A549 (cell line): ENCODE measurements around the gene ARID5B. TPM values are rescaled to one million over a fixed set of nuclear protein-coding genes. Genes with fewer than 3 reads are reported as not detected.

ENCODE experiments used
- ATAC-seq, 2 experiments: fragments of 200-7000 bp in 1 of 2; fragments of >200 bp in 1 of 2; cut with Nextera tagmentation in 1 of 2; cut with Tn5 transposase in 1 of 2; 3 replicates each; pipeline versions ENCODE4 v1.8.0 to v1.9.1; 2018 to 2020; ENCODE audit warnings: mild to moderate bottlenecking in 1 of 2, moderate library complexity in 1 of 2
- CTCF ChIA-PET: fragments of 300-600 bp; sonication (Branson Sonifier 250); formaldehyde crosslinking; extraction: SDS; loops from one replicate; lab custom pipeline; 2021; ENCODE audit warnings: antibody characterized with exemption, inconsistent platforms; lab: Yijun Ruan, JAX
- POLR2A ChIA-PET: fragments of 350-600 bp; formaldehyde crosslinking; extraction: SDS; loops from one replicate; lab custom pipeline; 2021; ENCODE audit warnings: antibody characterized with exemption, inconsistent platforms; lab: Yijun Ruan, JAX
- DNase-seq, 2 experiments: peaks; one replicate each; pipeline versions ENCODE4 v3.0.0 to v3.0.0-alpha.2; 2011 to 2016; ENCODE audit warnings: low read depth in 1 of 2, low spot score in 1 of 2
- FAIRE-seq: peaks from 2 replicates; lab custom pipeline; 2011; peaks lifted over from hg19 to GRCh38; lab: Jason Lieb, UNC
- H3K27ac ChIP-seq, 2 experiments: fragments of >200 bp; sonication (Bioruptor Twin); formaldehyde crosslinking; 3 replicates each; pipeline ENCODE4 v1.5.1; 2016 to 2017
- H3K4me1 ChIP-seq: fragments of >200 bp; sonication (Bioruptor Twin); formaldehyde crosslinking; 3 replicates; pipeline ENCODE4 v1.6.1; 2016
- H3K4me2 ChIP-seq: fragments of >200 bp; sonication (Bioruptor Twin); formaldehyde crosslinking; 3 replicates; pipeline ENCODE4 v1.6.1; 2016
- H3K4me3 ChIP-seq: fragments of >200 bp; sonication (Bioruptor Twin); formaldehyde crosslinking; 3 replicates; pipeline ENCODE4 v1.5.1; 2016
- H3K9me3 ChIP-seq: fragments of >200 bp; sonication (Bioruptor Twin); formaldehyde crosslinking; 3 replicates; pipeline ENCODE4 v1.6.1; 2016
- BHLHE40 ChIP-seq: IDR thresholded peaks from 2 replicates; pipeline ENCODE4 v1.6.1; 2012; ENCODE audit warnings: low read depth, low read length, inconsistent platforms
- E2F6 ChIP-seq: IDR thresholded peaks from 2 replicates; pipeline ENCODE4 v1.6.1; 2012; ENCODE audit warnings: low read depth, borderline replicate concordance
- EP300 ChIP-seq, 2 experiments: fragments of >200 bp; sonication (Bioruptor Twin); formaldehyde crosslinking; IDR thresholded peaks; 2 replicates in 1 of 2; 3 replicates in 1 of 2; pipeline ENCODE4 v1.6.1; 2016 to 2017
- FOSB ChIP-seq: fragments of 250-450 bp; sonication (Bioruptor Pico); IDR thresholded peaks from 2 replicates; pipeline ENCODE4 v1.5.0; 2020; ENCODE audit warnings: mild to moderate bottlenecking, moderate library complexity
- FOSL2 ChIP-seq, 2 experiments: fragments of 450-650 bp in 1 of 2; fragments of >200 bp in 1 of 2; sonication (Bioruptor Twin) in 1 of 2; formaldehyde crosslinking; IDR thresholded peaks; 2 replicates each; pipeline versions ENCODE4 v1.5.0 to v1.6.1; 2016 to 2020; ENCODE audit warnings: mild to moderate bottlenecking in 1 of 2, moderate library complexity in 1 of 2
- HMGXB4 ChIP-seq: fragments of 250-450 bp; sonication (Bioruptor Pico); IDR thresholded peaks from 2 replicates; pipeline ENCODE4 v1.5.0; 2021; ENCODE audit warnings: mild to moderate bottlenecking, moderate library complexity, borderline replicate concordance
- HOXB13 ChIP-seq: fragments of 250-450 bp; sonication (Bioruptor Pico); IDR thresholded peaks from 2 replicates; pipeline ENCODE4 v1.5.0; 2020; ENCODE audit warnings: low read depth, mild to moderate bottlenecking, moderate library complexity
- JUN ChIP-seq, 2 experiments: fragments of >200 bp; sonication (Bioruptor Twin); formaldehyde crosslinking; IDR thresholded peaks; 2 replicates in 1 of 2; 3 replicates in 1 of 2; pipeline ENCODE4 v1.6.1; 2016 to 2017
- JUNB ChIP-seq: fragments of >200 bp; sonication (Bioruptor Twin); formaldehyde crosslinking; IDR thresholded peaks from 2 replicates; pipeline ENCODE4 v1.6.1; 2016
- KDM5A ChIP-seq: fragments of 200-600 bp; sonication (generic); IDR thresholded peaks from 2 replicates; pipeline ENCODE4 v1.6.1; 2016; ENCODE audit warnings: antibody characterized with exemption, mild to moderate bottlenecking
- MAFK ChIP-seq: fragments of 450-650 bp; IDR thresholded peaks from 2 replicates; pipeline ENCODE4 v1.6.1; 2014; ENCODE audit not compliant: partially characterized antibody
- MYC ChIP-seq: IDR thresholded peaks from 2 replicates; pipeline ENCODE4 v1.6.1; 2012; ENCODE audit warnings: mild to moderate bottlenecking, inconsistent platforms, low read length, improper control_type of control experiment, borderline replicate concordance
- NFE2L2 ChIP-seq: fragments of 150-350 bp; conservative IDR thresholded peaks from 2 replicates; pipeline ENCODE4 v1.6.1; 2014; ENCODE audit warnings: low read length
- NR3C1 ChIP-seq: fragments of >200 bp; sonication (Bioruptor Twin); formaldehyde crosslinking; IDR thresholded peaks from 3 replicates; pipeline ENCODE4 v1.6.1; 2017
- POLR2AphosphoS2 ChIP-seq: conservative IDR thresholded peaks from 2 replicates; pipeline ENCODE4 v1.6.1; 2012; ENCODE audit warnings: low read length, improper control_type of control experiment, inconsistent platforms
- RAD21 ChIP-seq, 2 experiments: fragments of >200 bp in 1 of 2; sonication (Bioruptor Twin) in 1 of 2; formaldehyde crosslinking in 1 of 2; IDR thresholded peaks in 1 of 2; conservative IDR thresholded peaks in 1 of 2; 2 replicates in 1 of 2; 3 replicates in 1 of 2; pipeline ENCODE4 v1.6.1; 2012 to 2018; ENCODE audit warnings: inconsistent platforms in 1 of 2
- RARB ChIP-seq: fragments of 250-450 bp; sonication (Bioruptor Pico); IDR thresholded peaks from 2 replicates; pipeline ENCODE4 v1.8.0; 2021; ENCODE audit warnings: mild to moderate bottlenecking, moderate library complexity
- RFX5 ChIP-seq: fragments of 450-650 bp; IDR thresholded peaks from 2 replicates; pipeline ENCODE4 v1.7.1; 2014; ENCODE audit warnings: antibody characterized with exemption, mild to moderate bottlenecking, moderate library complexity
- SMC3 ChIP-seq: fragments of >200 bp; sonication (Bioruptor Twin); formaldehyde crosslinking; IDR thresholded peaks from 3 replicates; pipeline ENCODE4 v1.6.1; 2018; ENCODE audit warnings: inconsistent platforms
- TFCP2L1 ChIP-seq: fragments of 250-450 bp; sonication (Bioruptor Pico); IDR thresholded peaks from 2 replicates; pipeline ENCODE4 v1.5.0; 2021; ENCODE audit warnings: mild to moderate bottlenecking
- TP53 ChIP-seq: fragments of 250-450 bp; sonication (Bioruptor Pico); IDR thresholded peaks from 2 replicates; pipeline ENCODE4 v1.5.0; 2021; ENCODE audit warnings: mild to moderate bottlenecking, moderate library complexity
- ZFP36 ChIP-seq: fragments of 450-650 bp; IDR thresholded peaks from 2 replicates; pipeline ENCODE4 v1.6.1; 2014; ENCODE audit warnings: borderline replicate concordance; ENCODE audit not compliant: partially characterized antibody
- ZSCAN20 ChIP-seq: fragments of 250-450 bp; sonication (Bioruptor Pico); IDR thresholded peaks from 2 replicates; pipeline ENCODE4 v1.8.0; 2022; ENCODE audit warnings: mild to moderate bottlenecking, moderate library complexity
- WGBS: methylation state at CpG from one replicate; pipeline ENCODE4 v1.1.6; 2017; ENCODE audit errors: missing lambda C conversion rate; 5-methylcytosine and 5-hydroxymethylcytosine counted together
- polyA plus RNA-seq, 4 experiments: library from polyadenylated mRNA; depleted of rRNA in 3 of 4; stranded (reverse); fragments of >200 nt; fragmentation: RNase III in 1 of 4; extraction: RNeasy Plus Mini Kit Qiagen cat#74134 plus additional on column Dnase treatment in 1 of 4; gene quantifications; 2 replicates in 3 of 4; 3 replicates in 1 of 4; pipeline ENCODE4 v1.2.3, GENCODE V29; 2011 to 2017
- TF ChIP-seq, protein P1 (sequence below): fragments of 150-350 bp; IDR thresholded peaks from 2 replicates; pipeline ENCODE4 v1.6.1; 2014; ENCODE audit warnings: low read depth, mild to moderate bottlenecking, low read length
- TF ChIP-seq, protein P2 (sequence below): IDR thresholded peaks from 2 replicates; pipeline ENCODE4 v1.6.1; 2012
- TF ChIP-seq, protein P3 (sequence below): fragments of >200 bp; sonication (Bioruptor Twin); formaldehyde crosslinking; IDR thresholded peaks from 3 replicates; pipeline ENCODE4 v1.5.1; 2016

ARID5B gene
- polyA plus RNA-seq, 2 of the 4 experiments (the other 2 are of a cell fraction): 0.75 to 1.6 TPM

DNA sequence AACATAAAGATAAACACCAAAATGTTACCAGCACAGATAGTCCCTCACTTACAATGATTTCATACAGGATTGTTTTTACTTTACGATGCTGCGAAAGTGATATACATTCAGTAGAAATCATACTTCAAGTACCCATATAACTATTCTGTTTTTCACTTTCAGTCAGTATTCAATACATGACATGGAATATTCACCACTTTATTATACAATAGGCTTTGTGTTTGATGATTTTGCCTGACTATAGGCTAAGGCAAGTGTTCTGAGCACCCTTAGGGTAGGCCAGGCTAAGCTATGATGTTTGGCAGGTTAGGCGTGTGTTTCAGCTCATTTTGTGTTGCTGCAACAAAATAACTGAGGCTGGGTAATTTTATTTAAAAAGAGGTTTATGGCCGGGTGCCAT lies 212.2 kb downstream of the ARID5B start:
- ATAC-seq (no peak), DNase-seq (no peak), FAIRE-seq (no peak)
- Histone ChIP-seq H3K4me1 (peaks cover 8% of the 10 kb centered on the region; the same call in 2 of the 3 replicates), H3K4me2 (no peak overlapping the region), H3K9me3 (no peaks in the 10 kb centered on the region), H3K4me3 (no peak overlapping the region), H3K27ac (no peak overlapping the region)
- POLR2A ChIA-PET: no interaction called here
- WGBS: 93% methylated on average over 4 of the region's 4 CpGs
- no peak for TF ChIP-seq RAD21 (conservative IDR thresholded peaks at IDR 0.05 in 1 of 2, IDR thresholded peaks at IDR 0.05 in 1 of 2)
- CTCF ChIA-PET: interaction anchor here (0.6 to 0.7 kb wide), 2 partner anchors 86 to 230 kb away, joined by 3 to 4 read pairs; no protein-coding TSS in a partner anchor

- POLR2A ChIA-PET: no interaction called here
- no peak overlapping the region for H3K4me2 ChIP-seq
- peaks cover 8% of the 10 kb centered on the region; the same call in 2 of the 3 replicates for H3K4me1 ChIP-seq
- 59% methylated on average over 4 of the region's 4 CpGs for WGBS
- TF ChIP-seq SMC3 (no peak), HMGXB4 (CRISPR knock-in tag) (no peak), POLR2AphosphoS2 (no peak), RAD21 (conservative IDR thresholded peaks at IDR 0.05 in 1 of 2, IDR thresholded peaks at IDR 0.05 in 1 of 2) (no peak), RARB (CRISPR knock-in tag) (no peak), RFX5 (no peak), ZSCAN20 (CRISPR knock-in tag) (no peak), MYC (no peak), FOSL2 (IDR thresholded peaks at IDR 0.05) (no peak), FOSL2 (CRISPR knock-in tag; IDR thresholded peaks at IDR 0.05) (no peak), BHLHE40 (no peak), NR3C1 (no peak)
- TF ChIP-seq, protein P1, sequence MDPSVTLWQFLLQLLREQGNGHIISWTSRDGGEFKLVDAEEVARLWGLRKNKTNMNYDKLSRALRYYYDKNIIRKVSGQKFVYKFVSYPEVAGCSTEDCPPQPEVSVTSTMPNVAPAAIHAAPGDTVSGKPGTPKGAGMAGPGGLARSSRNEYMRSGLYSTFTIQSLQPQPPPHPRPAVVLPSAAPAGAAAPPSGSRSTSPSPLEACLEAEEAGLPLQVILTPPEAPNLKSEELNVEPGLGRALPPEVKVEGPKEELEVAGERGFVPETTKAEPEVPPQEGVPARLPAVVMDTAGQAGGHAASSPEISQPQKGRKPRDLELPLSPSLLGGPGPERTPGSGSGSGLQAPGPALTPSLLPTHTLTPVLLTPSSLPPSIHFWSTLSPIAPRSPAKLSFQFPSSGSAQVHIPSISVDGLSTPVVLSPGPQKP: no peak
- TF ChIP-seq, protein P2, sequence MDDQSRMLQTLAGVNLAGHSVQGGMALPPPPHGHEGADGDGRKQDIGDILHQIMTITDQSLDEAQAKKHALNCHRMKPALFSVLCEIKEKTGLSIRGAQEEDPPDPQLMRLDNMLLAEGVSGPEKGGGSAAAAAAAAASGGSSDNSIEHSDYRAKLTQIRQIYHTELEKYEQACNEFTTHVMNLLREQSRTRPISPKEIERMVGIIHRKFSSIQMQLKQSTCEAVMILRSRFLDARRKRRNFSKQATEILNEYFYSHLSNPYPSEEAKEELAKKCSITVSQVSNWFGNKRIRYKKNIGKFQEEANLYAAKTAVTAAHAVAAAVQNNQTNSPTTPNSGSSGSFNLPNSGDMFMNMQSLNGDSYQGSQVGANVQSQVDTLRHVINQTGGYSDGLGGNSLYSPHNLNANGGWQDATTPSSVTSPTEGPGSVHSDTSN: no peak
- CTCF ChIA-PET: interaction anchor here (0.6 kb wide), 1 partner anchor 9 kb away, joined by 4 read pairs; no protein-coding TSS in a partner anchor
- no peak overlapping the region for H3K27ac ChIP-seq
- DNase-seq (no peak), ATAC-seq (no peak), FAIRE-seq (no peak)
- no peaks in the 10 kb centered on the region for H3K9me3 ChIP-seq
- no peak overlapping the region for H3K4me3 ChIP-seq
These were observed 213.8 kb downstream of the ARID5B start for GRCh38 chr10:62115321-62115720.

GRCh38 chr10:62115842-62116241 lies 214.3 kb downstream of the ARID5B start:
- CTCF ChIA-PET: no interaction called here
- WGBS: 88% methylated on average over 5 of the region's 5 CpGs
- no peak overlapping the region for H3K4me3 ChIP-seq
- DNase-seq (no peak), FAIRE-seq (no peak), ATAC-seq (no peak)
- no peak overlapping the region for H3K27ac ChIP-seq
- H3K4me1 ChIP-seq: peaks cover 8% of the 10 kb centered on the region; the same call in 2 of the 3 replicates
- H3K9me3 ChIP-seq: no peaks in the 10 kb centered on the region
- no peak overlapping the region for H3K4me2 ChIP-seq
- POLR2A ChIA-PET: no interaction called here
- no peak for TF ChIP-seq NR3C1
- TF ChIP-seq FOSB (CRISPR knock-in tag): no peak
- no peak for TF ChIP-seq HOXB13 (CRISPR knock-in tag)
- TF ChIP-seq TP53 (CRISPR knock-in tag): no peak
- no peak for TF ChIP-seq JUN (IDR thresholded peaks at IDR 0.05)
- no peak for TF ChIP-seq NFE2L2
- TF ChIP-seq SMC3: no peak
- no peak for TF ChIP-seq RAD21 (conservative IDR thresholded peaks at IDR 0.05 in 1 of 2, IDR thresholded peaks at IDR 0.05 in 1 of 2)
- no peak for TF ChIP-seq KDM5A
- TF ChIP-seq JUNB: no peak
- TF ChIP-seq E2F6: no peak
- no peak for TF ChIP-seq MAFK
- TF ChIP-seq, protein P3, sequence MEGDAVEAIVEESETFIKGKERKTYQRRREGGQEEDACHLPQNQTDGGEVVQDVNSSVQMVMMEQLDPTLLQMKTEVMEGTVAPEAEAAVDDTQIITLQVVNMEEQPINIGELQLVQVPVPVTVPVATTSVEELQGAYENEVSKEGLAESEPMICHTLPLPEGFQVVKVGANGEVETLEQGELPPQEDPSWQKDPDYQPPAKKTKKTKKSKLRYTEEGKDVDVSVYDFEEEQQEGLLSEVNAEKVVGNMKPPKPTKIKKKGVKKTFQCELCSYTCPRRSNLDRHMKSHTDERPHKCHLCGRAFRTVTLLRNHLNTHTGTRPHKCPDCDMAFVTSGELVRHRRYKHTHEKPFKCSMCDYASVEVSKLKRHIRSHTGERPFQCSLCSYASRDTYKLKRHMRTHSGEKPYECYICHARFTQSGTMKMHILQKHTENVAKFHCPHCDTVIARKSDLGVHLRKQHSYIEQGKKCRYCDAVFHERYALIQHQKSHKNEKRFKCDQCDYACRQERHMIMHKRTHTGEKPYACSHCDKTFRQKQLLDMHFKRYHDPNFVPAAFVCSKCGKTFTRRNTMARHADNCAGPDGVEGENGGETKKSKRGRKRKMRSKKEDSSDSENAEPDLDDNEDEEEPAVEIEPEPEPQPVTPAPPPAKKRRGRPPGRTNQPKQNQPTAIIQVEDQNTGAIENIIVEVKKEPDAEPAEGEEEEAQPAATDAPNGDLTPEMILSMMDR: no peak
- TF ChIP-seq ZFP36: no peak
- TF ChIP-seq, protein P1: no peak
- no peak for TF ChIP-seq POLR2AphosphoS2
- TF ChIP-seq EP300 (IDR thresholded peaks at IDR 0.05): no peak
- no peak for TF ChIP-seq TFCP2L1 (CRISPR knock-in tag)
